Small intestine (tissue), 7 donors: ENCODE results near the gene PTBP3. TPM values are rescaled to one million over a fixed set of nuclear protein-coding genes. Genes with fewer than 3 reads are reported as not detected.

Experiments used
- DNase-seq, 2 donors: peaks; one replicate each; pipeline versions ENCODE4 v3.0.0 to v3.0.0-alpha.2; 2013
- FAIRE-seq: peaks from 2 replicates; lab custom pipeline; 2012; peaks lifted over from hg19 to GRCh38; lab: Jason Lieb, UNC
- H3K27ac ChIP-seq, 3 donors: one replicate each; pipeline ENCODE4 v1.5.1; 2013; ENCODE audit warnings: low read length in 2 of 3, mild to moderate bottlenecking in 2 of 3, control low read depth in 1 of 3, inconsistent platforms in 1 of 3, low read depth in 1 of 3, moderate library complexity in 1 of 3
- H3K27me3 ChIP-seq, 3 donors: one replicate each; pipeline ENCODE4 v1.6.1; 2013; ENCODE audit warnings: low read length in 3 of 3, inconsistent platforms in 1 of 3; ENCODE audit not compliant: control insufficient read depth in 3 of 3, insufficient read depth in 3 of 3
- H3K36me3 ChIP-seq, 3 donors: one replicate each; pipeline ENCODE4 v1.6.1; 2013; ENCODE audit warnings: low read length in 3 of 3, inconsistent platforms in 1 of 3, low read depth in 1 of 3, mild to moderate bottlenecking in 1 of 3, moderate library complexity in 1 of 3; ENCODE audit not compliant: control insufficient read depth in 3 of 3, insufficient read depth in 2 of 3
- H3K4me1 ChIP-seq, 3 donors: one replicate each; pipeline ENCODE4 v1.6.1; 2013; ENCODE audit warnings: low read length in 2 of 3, inconsistent platforms in 1 of 3, low read depth in 1 of 3, mild to moderate bottlenecking in 1 of 3, moderate library complexity in 1 of 3; ENCODE audit not compliant: control insufficient read depth in 3 of 3, insufficient read depth in 2 of 3
- H3K4me3 ChIP-seq, 3 donors: one replicate each; pipeline ENCODE4 v1.5.1; 2013; ENCODE audit warnings: low read length in 3 of 3, control low read depth in 1 of 3, inconsistent platforms in 1 of 3, low read depth in 1 of 3, mild to moderate bottlenecking in 1 of 3, moderate library complexity in 1 of 3
- H3K9me3 ChIP-seq, 2 donors: one replicate each; pipeline ENCODE4 v1.6.1; 2013; ENCODE audit warnings: low read depth in 1 of 2, low read length in 1 of 2; ENCODE audit not compliant: control insufficient read depth in 2 of 2, insufficient read depth in 1 of 2
- WGBS, 3 donors: extraction: QIAGEN DNeasy Blood & Tissue Kit; methylation state at CpG; one replicate each; pipeline ENCODE4 v1.1.7; 2013; 5-methylcytosine and 5-hydroxymethylcytosine counted together
- polyA plus RNA-seq, 4 donors: library from polyadenylated mRNA; stranded (reverse) in 3 of 4; unstranded in 1 of 4; fragments of 200-250 nt in 3 of 4; fragments of 120-200 nt in 1 of 4; gene quantifications; one replicate each; pipeline versions ENCODE4 v1.2.1 to v1.2.3, GENCODE V29; 2013
- donor health status: healthy with polysubstance abuse.
- donor health status: control.
- donor health status: control.
- donor health status: Bipolar disorder and iron deficiency.
- donor health status: healthy.

The PTBP3 gene
- polyA plus RNA-seq, 4 donors, result 19.7 to 48.1 (median 25.6) TPM

- H3K4me1 ChIP-seq, result peaks cover 0 to 6% (median 0%) of the 10 kb centered on the region in 3 donors
- no peaks in the 10 kb centered on the region for H3K36me3 ChIP-seq
- no peaks in the 10 kb centered on the region for H3K27me3 ChIP-seq
- 88 to 96% (median 94%) methylated on average over 2 of the region's 2 CpGs for WGBS, 3 donors
- H3K4me3 ChIP-seq, result no peak overlapping the region
- DNase-seq, result no peak
- peaks cover 0 to 3% of the 10 kb centered on the region in 2 donors for H3K9me3 ChIP-seq
- H3K27ac ChIP-seq, result no peak overlapping the region
- FAIRE-seq, result no peak
Measured at GRCh38 chr9:112184946-112185345, 148.5 kb downstream of the PTBP3 start.

GRCh38 chr9:112184221-112184620 lies 149.2 kb downstream of the PTBP3 start:
- H3K27me3 ChIP-seq, result no peaks in the 10 kb centered on the region
- H3K4me3 ChIP-seq, result no peak overlapping the region
- peaks cover 0 to 6% (median 0%) of the 10 kb centered on the region in 3 donors for H3K4me1 ChIP-seq
- WGBS, 3 donors, result 82 to 87% (median 87%) methylated on average over 3 of the region's 3 CpGs
- FAIRE-seq (no peak), DNase-seq (no peak)
- peaks cover 0 to 3% of the 10 kb centered on the region in 2 donors for H3K9me3 ChIP-seq
- H3K27ac ChIP-seq, result no peak overlapping the region
- no peaks in the 10 kb centered on the region for H3K36me3 ChIP-seq

GRCh38 chr9:112180387-112180881 lies 153.0 kb downstream of the PTBP3 start:
- peaks cover 0 to 28% (median 0%) of the 10 kb centered on the region in 3 donors for H3K4me1 ChIP-seq
- no peak overlapping the region for H3K4me3 ChIP-seq
- H3K27me3 ChIP-seq, result no peaks in the 10 kb centered on the region
- WGBS, 3 donors, result 8 to 24% (median 12%) methylated on average over 3 of the region's 3 CpGs
- peak overlapping the region in 1 of 3 donors; percentile 24 for H3K27ac ChIP-seq
- no peaks in the 10 kb centered on the region for H3K36me3 ChIP-seq
- H3K9me3 ChIP-seq, result peaks cover 0 to 3% of the 10 kb centered on the region in 2 donors
- DNase-seq (peak in 1 of 2 donors; percentile 27), FAIRE-seq (no peak)

- H3K4me3 ChIP-seq, result no peak overlapping the region
- FAIRE-seq (no peak), DNase-seq (no peak)
- H3K27ac ChIP-seq, result no peak overlapping the region
- peaks cover 0 to 3% of the 10 kb centered on the region in 2 donors for H3K9me3 ChIP-seq
- peaks cover 0 to 28% (median 0%) of the 10 kb centered on the region in 3 donors for H3K4me1 ChIP-seq
- no peaks in the 10 kb centered on the region for H3K36me3 ChIP-seq
- H3K27me3 ChIP-seq, result no peaks in the 10 kb centered on the region
- WGBS, 3 donors, result 70 to 85% (median 83%) methylated on average over 4 of the region's 4 CpGs
Measured at GRCh38 chr9:112179816-112180215, 153.6 kb downstream of the PTBP3 start.

GRCh38 chr9:112176524-112176923 lies 156.9 kb downstream of the PTBP3 start:
- Histone ChIP-seq H3K4me1 (peaks cover 2 to 53% (median 11%) of the 10 kb centered on the region in 3 donors), H3K4me3 (no peak overlapping the region), H3K27ac (peak overlapping the region in 1 of 3 donors; percentile 89), H3K36me3 (peaks cover 0 to 6% (median 0%) of the 10 kb centered on the region in 3 donors), H3K9me3 (no peaks in the 10 kb centered on the region), H3K27me3 (no peaks in the 10 kb centered on the region)
- DNase-seq (peak; percentile 58 to 88), FAIRE-seq (no peak)
- 14 to 32% (median 22%) methylated on average over 5 of the region's 5 CpGs for WGBS, 3 donors

- H3K9me3 ChIP-seq, result no peaks in the 10 kb centered on the region
- H3K27ac ChIP-seq, result peak overlapping the region; percentile 8 to 89 (median 73)
- FAIRE-seq (no peak), DNase-seq (no peak)
- WGBS, 3 donors, result 80 to 84% (median 80%) methylated on average over 17 of the region's 17 CpGs
- H3K4me3 ChIP-seq, result peak overlapping the region in 2 of 3 donors; percentile 63 to 90
- peaks cover 0 to 6% (median 0%) of the 10 kb centered on the region in 3 donors for H3K36me3 ChIP-seq
- no peaks in the 10 kb centered on the region for H3K27me3 ChIP-seq
- H3K4me1 ChIP-seq, result peaks cover 2 to 56% (median 16%) of the 10 kb centered on the region in 3 donors
Measured at GRCh38 chr9:112175796-112176315, 157.6 kb downstream of the PTBP3 start.

DNA sequence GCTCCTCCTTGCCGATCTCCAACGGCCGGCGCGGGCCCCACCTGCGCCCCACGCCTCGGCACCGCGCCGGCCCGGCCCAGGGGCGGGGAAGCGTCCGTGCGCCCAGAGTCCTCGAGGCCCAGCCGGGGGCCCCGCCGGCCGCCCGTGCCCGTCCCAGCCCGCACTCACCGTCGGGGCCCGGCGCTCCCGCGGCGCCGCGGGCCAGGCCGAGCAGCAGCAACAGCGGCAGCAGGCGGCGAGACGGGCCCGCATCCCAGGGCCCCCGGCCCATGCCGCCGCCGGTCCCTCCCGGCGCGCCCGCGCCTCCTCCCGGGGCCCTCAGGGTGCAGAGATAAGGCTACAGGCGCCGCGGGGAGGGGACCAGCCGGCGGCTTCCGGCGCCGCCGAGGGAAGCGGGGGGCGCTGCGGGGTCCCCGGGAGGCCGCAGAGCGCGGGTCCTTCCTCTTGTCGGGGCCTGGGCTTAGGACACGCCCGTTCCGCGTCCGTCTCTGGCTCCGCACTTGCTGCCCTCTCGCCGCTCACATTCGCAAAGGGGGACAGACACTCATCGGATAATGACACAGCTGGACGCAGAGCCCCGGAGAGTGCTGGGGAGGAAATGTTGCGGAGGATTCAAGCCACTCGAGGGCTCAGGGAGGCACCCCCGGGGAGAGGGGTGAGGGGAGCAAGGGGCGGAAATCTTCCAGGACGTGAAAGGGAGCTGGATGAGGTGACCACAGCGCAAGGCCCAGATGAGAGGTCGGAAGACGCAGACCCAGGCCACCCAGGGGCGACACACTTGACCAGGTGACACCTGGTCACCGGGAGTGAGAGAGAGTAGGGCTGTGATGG lies 158.2 kb downstream of the PTBP3 start, which contains the start of gene SUSD1:
Gene SUSD1, minus strand, starts transcription at position 333 of the 831 bp plus-strand sequence. Its CDS starts 62 bp downstream, at position 271.
- Histone ChIP-seq H3K4me1 (peaks cover 2 to 57% (median 18%) of the 10 kb centered on the region in 3 donors), H3K36me3 (peaks cover 0 to 6% (median 0%) of the 10 kb centered on the region in 3 donors), H3K4me3 (peak within 1 kb of the TSS; percentile 63 to 90 (median 72)), H3K9me3 (no peaks in the 10 kb centered on the region), H3K27ac (peak within 1 kb of the TSS; percentile 89 to 98 (median 94)), H3K27me3 (no peaks in the 10 kb centered on the region)
- 4 to 5% (median 5%) methylated on average over 53 to 88 of the region's 88 CpGs for WGBS, 3 donors
- FAIRE-seq, result no peak
- peak; percentile 46 to 86 for DNase-seq
